ENCODE measurements around the gene PDE8B.

GRCh38 chr5:77305222-77305846, 94.9 kb downstream of the PDE8B start:
- peak in 3 of 4 donors; percentile 59 to 81 (median 75) for TF ChIP-seq POLR2AphosphoS5 (IDR thresholded peaks at IDR 0.05)
- TF ChIP-seq, protein P1, sequence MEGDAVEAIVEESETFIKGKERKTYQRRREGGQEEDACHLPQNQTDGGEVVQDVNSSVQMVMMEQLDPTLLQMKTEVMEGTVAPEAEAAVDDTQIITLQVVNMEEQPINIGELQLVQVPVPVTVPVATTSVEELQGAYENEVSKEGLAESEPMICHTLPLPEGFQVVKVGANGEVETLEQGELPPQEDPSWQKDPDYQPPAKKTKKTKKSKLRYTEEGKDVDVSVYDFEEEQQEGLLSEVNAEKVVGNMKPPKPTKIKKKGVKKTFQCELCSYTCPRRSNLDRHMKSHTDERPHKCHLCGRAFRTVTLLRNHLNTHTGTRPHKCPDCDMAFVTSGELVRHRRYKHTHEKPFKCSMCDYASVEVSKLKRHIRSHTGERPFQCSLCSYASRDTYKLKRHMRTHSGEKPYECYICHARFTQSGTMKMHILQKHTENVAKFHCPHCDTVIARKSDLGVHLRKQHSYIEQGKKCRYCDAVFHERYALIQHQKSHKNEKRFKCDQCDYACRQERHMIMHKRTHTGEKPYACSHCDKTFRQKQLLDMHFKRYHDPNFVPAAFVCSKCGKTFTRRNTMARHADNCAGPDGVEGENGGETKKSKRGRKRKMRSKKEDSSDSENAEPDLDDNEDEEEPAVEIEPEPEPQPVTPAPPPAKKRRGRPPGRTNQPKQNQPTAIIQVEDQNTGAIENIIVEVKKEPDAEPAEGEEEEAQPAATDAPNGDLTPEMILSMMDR (IDR thresholded peaks at IDR 0.05) = no peak
- no peak for TF ChIP-seq POLR2A (IDR thresholded peaks at IDR 0.05)
- peak in 1 of 4 donors; percentile 55 for TF ChIP-seq EP300 (IDR thresholded peaks at IDR 0.05)

All from sigmoid colon (tissue), 4 donors.